Caco-2 (cell line): ENCODE measurements around the gene ZNF483. TPM values are rescaled to one million over a fixed set of nuclear protein-coding genes. Genes with fewer than 3 reads are reported as not detected.

Experiments used
- BruUV-seq: library from RNA; stranded (reverse); fragments of 400-500 nt; replicated peaks from 2 replicates; lab custom pipeline; 2021; lab: Mats Ljungman, UMichigan
- CTCF ChIA-PET: fragments of 300-600 bp; sonication (Branson Sonifier 250); formaldehyde crosslinking; loops from one replicate; lab custom pipeline; 2022; ENCODE audit warnings: antibody characterized with exemption; lab: Charles Lee
- POLR2A ChIA-PET: fragments of 300-600 bp; sonication (Branson Sonifier 250); formaldehyde crosslinking; loops from one replicate; lab custom pipeline; 2022; ENCODE audit warnings: antibody characterized with exemption; lab: Charles Lee
- DNase-seq, 2 experiments: peaks; one replicate each; pipeline versions ENCODE4 v3.0.0 to v3.0.0-alpha.2; 2020 to 2022
- H3K27me3 ChIP-seq: replicated peaks from 2 replicates; pipeline ENCODE4 v1.6.0; 2011; ENCODE audit warnings: low read length; ENCODE audit not compliant: control insufficient read depth, insufficient read depth
- H3K36me3 ChIP-seq: 2 replicates; pipeline ENCODE4 v1.5.1; 2011; ENCODE audit warnings: low read length; ENCODE audit not compliant: control insufficient read depth, insufficient read depth
- H3K4me1 ChIP-seq: fragments of 250-450 bp; sonication (Bioruptor Pico); 2 replicates; pipeline ENCODE4 v1.5.1; 2020; ENCODE audit warnings: mild to moderate bottlenecking
- H3K4me3 ChIP-seq: 2 replicates; pipeline ENCODE4 v1.5.1; 2011; ENCODE audit warnings: low read depth, mild to moderate bottlenecking, control low read depth, low read length
- H3K9me3 ChIP-seq: fragments of 250-450 bp; sonication (Bioruptor Pico); 2 replicates; pipeline ENCODE4 v1.5.1; 2020; ENCODE audit warnings: mild to moderate bottlenecking, moderate library complexity
- H3K27ac Mint-ChIP-seq: one replicate; pipeline ENCODE4 v1.8.0; 2022; ENCODE audit warnings: mixed read lengths; ENCODE audit not compliant: unreplicated experiment
- H3K27me3 Mint-ChIP-seq: one replicate; pipeline ENCODE4 v1.8.0; 2022; ENCODE audit warnings: mixed read lengths; ENCODE audit not compliant: insufficient read depth, unreplicated experiment
- H3K36me3 Mint-ChIP-seq: one replicate; pipeline ENCODE4 v1.8.0; 2022; ENCODE audit warnings: mild to moderate bottlenecking, mixed read lengths; ENCODE audit not compliant: insufficient read depth, unreplicated experiment
- H3K4me1 Mint-ChIP-seq: one replicate; pipeline ENCODE4 v1.8.0; 2022; ENCODE audit warnings: low read depth, mixed read lengths; ENCODE audit not compliant: unreplicated experiment
- H3K4me3 Mint-ChIP-seq: one replicate; pipeline ENCODE4 v1.8.0; 2022; ENCODE audit warnings: mild to moderate bottlenecking, moderate library complexity, mixed read lengths; ENCODE audit not compliant: unreplicated experiment
- H3K9me3 Mint-ChIP-seq: one replicate; pipeline ENCODE4 v1.8.0; 2022; ENCODE audit warnings: mixed read lengths; ENCODE audit not compliant: unreplicated experiment
- intact Hi-C: fragments of 100-400 bp; cut with micrococcal nuclease; formaldehyde crosslinking; loops from one replicate; pipeline ENCODE4 v1.10.0; 2022; ENCODE audit not compliant: unreplicated experiment
- total RNA-seq: library from RNA; stranded (reverse); gene quantifications from 2 replicates; pipeline ENCODE4 v1.2.3, GENCODE V29; 2022
- TF ChIP-seq, protein P1 (sequence below), 2 experiments: fragments of 200-600 bp in 1 of 2; IDR thresholded peaks; 1 replicate in 1 of 2; 2 replicates in 1 of 2; pipeline versions ENCODE4 v1.5.1 to v1.8.0; 2011 to 2022; ENCODE audit warnings: antibody characterized with exemption in 1 of 2, control low read depth in 1 of 2, inconsistent platforms in 1 of 2, low read depth in 1 of 2, low read length in 1 of 2, mild to moderate bottlenecking in 1 of 2, moderate library complexity in 1 of 2; ENCODE audit not compliant: insufficient read depth in 1 of 2, severe bottlenecking in 1 of 2, unreplicated experiment in 1 of 2

ZNF483 gene
- total RNA-seq, 1 experiment from 2014 or later, result not detected

DNA sequence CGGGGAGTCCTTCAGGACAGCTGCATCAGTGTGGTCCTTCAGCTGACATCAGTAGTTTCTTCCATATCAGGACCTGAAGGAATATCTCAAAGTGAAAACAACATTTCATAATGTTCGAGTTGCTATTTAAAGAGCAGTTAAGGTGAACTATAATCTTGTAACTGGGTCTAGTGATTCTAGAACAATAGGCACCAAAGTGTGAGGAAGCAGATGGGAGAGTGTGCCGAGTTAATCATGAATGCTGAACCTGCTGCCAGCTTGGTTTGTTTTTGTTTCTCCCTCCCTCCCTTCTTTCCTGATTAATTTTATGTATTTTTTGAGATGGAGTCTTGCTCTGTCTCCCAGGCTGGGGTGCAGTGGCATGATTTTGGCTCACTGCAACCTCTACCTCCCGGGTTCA is 78.1 kb downstream of the ZNF483 start:
- DNase-seq, result no peak
- BruUV-seq, result no TSS peak
- CTCF ChIA-PET, result no interaction called here
- Mint-ChIP-seq H3K27me3 (no peaks in the 10 kb centered on the region), H3K9me3 (no peaks in the 10 kb centered on the region), H3K27ac (no peak overlapping the region), H3K4me1 (peaks cover 21% of the 10 kb centered on the region), H3K36me3 (peaks cover 10% of the 10 kb centered on the region), H3K4me3 (no peak overlapping the region)
- H3K9me3 ChIP-seq, result no peaks in the 10 kb centered on the region
- H3K4me1 ChIP-seq, result peaks cover 38% of the 10 kb centered on the region
- H3K36me3 ChIP-seq, result no peaks in the 10 kb centered on the region; the same call in 1 of the 2 replicates
- H3K27me3 ChIP-seq, result no peaks in the 10 kb centered on the region
- intact Hi-C loops, result no loop called here
- POLR2A ChIA-PET, result no interaction called here
- TF ChIP-seq, protein P1, sequence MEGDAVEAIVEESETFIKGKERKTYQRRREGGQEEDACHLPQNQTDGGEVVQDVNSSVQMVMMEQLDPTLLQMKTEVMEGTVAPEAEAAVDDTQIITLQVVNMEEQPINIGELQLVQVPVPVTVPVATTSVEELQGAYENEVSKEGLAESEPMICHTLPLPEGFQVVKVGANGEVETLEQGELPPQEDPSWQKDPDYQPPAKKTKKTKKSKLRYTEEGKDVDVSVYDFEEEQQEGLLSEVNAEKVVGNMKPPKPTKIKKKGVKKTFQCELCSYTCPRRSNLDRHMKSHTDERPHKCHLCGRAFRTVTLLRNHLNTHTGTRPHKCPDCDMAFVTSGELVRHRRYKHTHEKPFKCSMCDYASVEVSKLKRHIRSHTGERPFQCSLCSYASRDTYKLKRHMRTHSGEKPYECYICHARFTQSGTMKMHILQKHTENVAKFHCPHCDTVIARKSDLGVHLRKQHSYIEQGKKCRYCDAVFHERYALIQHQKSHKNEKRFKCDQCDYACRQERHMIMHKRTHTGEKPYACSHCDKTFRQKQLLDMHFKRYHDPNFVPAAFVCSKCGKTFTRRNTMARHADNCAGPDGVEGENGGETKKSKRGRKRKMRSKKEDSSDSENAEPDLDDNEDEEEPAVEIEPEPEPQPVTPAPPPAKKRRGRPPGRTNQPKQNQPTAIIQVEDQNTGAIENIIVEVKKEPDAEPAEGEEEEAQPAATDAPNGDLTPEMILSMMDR (IDR thresholded peaks at IDR 0.05; ENCODE audit: insufficient read depth in 1 of 2, low read depth in 1 of 2, low read length in 1 of 2, severe bottlenecking in 1 of 2, unreplicated experiment in 1 of 2), result no peak
- no peak overlapping the region for H3K4me3 ChIP-seq

- TF ChIP-seq, protein P1 (IDR thresholded peaks at IDR 0.05; ENCODE audit: insufficient read depth in 1 of 2, low read depth in 1 of 2, low read length in 1 of 2, severe bottlenecking in 1 of 2, unreplicated experiment in 1 of 2), result no peak
- Mint-ChIP-seq H3K4me3 (no peak overlapping the region), H3K27ac (no peak overlapping the region), H3K9me3 (no peaks in the 10 kb centered on the region), H3K4me1 (peaks cover 21% of the 10 kb centered on the region), H3K27me3 (no peaks in the 10 kb centered on the region), H3K36me3 (peaks cover 7% of the 10 kb centered on the region)
- Histone ChIP-seq H3K27me3 (no peaks in the 10 kb centered on the region), H3K36me3 (no peaks in the 10 kb centered on the region; the same call in 1 of the 2 replicates), H3K4me1 (peaks cover 38% of the 10 kb centered on the region), H3K9me3 (no peaks in the 10 kb centered on the region), H3K4me3 (no peak overlapping the region)
- ChIA-PET CTCF (no interaction called here), POLR2A (no interaction called here)
- BruUV-seq, result no TSS peak
- intact Hi-C loops, result no loop called here
- no peak for DNase-seq
These were observed 79.2 kb downstream of the ZNF483 start for GRCh38 chr9:111604054-111604615.

GRCh38 chr9:111605041-111605559 is 80.1 kb downstream of the ZNF483 start:
- intact Hi-C loops, result no loop called here
- H3K4me1 ChIP-seq, result peaks cover 32% of the 10 kb centered on the region
- TF ChIP-seq, protein P1 (IDR thresholded peaks at IDR 0.05; ENCODE audit: insufficient read depth in 1 of 2, low read depth in 1 of 2, low read length in 1 of 2, severe bottlenecking in 1 of 2, unreplicated experiment in 1 of 2), result no peak
- H3K27me3 Mint-ChIP-seq, result no peaks in the 10 kb centered on the region
- CTCF ChIA-PET, result interaction anchor here (0.7 kb wide), 1 partner anchor 551 kb away, joined by 12 read pairs; no protein-coding TSS in a partner anchor
- no peak overlapping the region for H3K4me3 ChIP-seq
- POLR2A ChIA-PET, result interaction anchor here (0.6 kb wide), 2 partner anchors 321 to 1188 kb away, joined by 5 to 8 read pairs; no protein-coding TSS in a partner anchor
- no peak overlapping the region for H3K4me3 Mint-ChIP-seq
- no peaks in the 10 kb centered on the region for H3K9me3 Mint-ChIP-seq
- peak; percentile 6 to 43 for DNase-seq
- no peak overlapping the region for H3K27ac Mint-ChIP-seq
- BruUV-seq, result no TSS peak
- H3K9me3 ChIP-seq, result no peaks in the 10 kb centered on the region
- peaks cover 21% of the 10 kb centered on the region for H3K4me1 Mint-ChIP-seq
- H3K27me3 ChIP-seq, result no peaks in the 10 kb centered on the region
- no peaks in the 10 kb centered on the region for H3K36me3 ChIP-seq
- H3K36me3 Mint-ChIP-seq, result no peaks in the 10 kb centered on the region
